Thyroid gland (tissue), 4 donors: Measurements from ENCODE around the gene PVR. TPM values are rescaled to one million over a fixed set of nuclear protein-coding genes. Genes with fewer than 3 reads are reported as not detected.
A peak's percentile ranks its signal among the peaks of the same experiment; 100 is the strongest.

Experiments used
- DNase-seq, 2 donors: peaks; one replicate each; pipeline ENCODE4 v3.0.0-alpha.2; 2019
- H3K27ac ChIP-seq, 3 donors: fragments of 200-600 bp; sonication (generic); 1 replicate in 2 of 3; 2 replicates in 1 of 3; pipeline ENCODE4 v1.5.1; 2016 to 2019; ENCODE audit warnings: mild to moderate bottlenecking in 1 of 3, moderate library complexity in 1 of 3
- H3K27me3 ChIP-seq: fragments of 200-600 bp; sonication (generic); one replicate; pipeline ENCODE4 v1.5.1; 2019
- H3K36me3 ChIP-seq, 2 donors: fragments of 200-600 bp; sonication (generic); one replicate each; pipeline ENCODE4 v1.5.1; 2016 to 2019
- H3K4me1 ChIP-seq, 2 donors: fragments of 200-600 bp; sonication (generic); one replicate each; pipeline ENCODE4 v1.5.1; 2017 to 2019
- H3K4me3 ChIP-seq, 3 donors: fragments of 200-600 bp; sonication (generic); replicated peaks in 1 of 3; 1 replicate in 2 of 3; 2 replicates in 1 of 3; pipeline ENCODE4 v1.5.1; 2016; ENCODE audit warnings: mild to moderate bottlenecking in 1 of 3
- H3K9me3 ChIP-seq: fragments of 200-600 bp; sonication (generic); one replicate; pipeline ENCODE4 v1.5.1; 2017
- POLR2A ChIP-seq, 2 donors: fragments of 450-650 bp; IDR thresholded peaks; one replicate each; pipeline ENCODE4 v1.6.1; 2017; ENCODE audit warnings: antibody characterized with exemption in 2 of 2, mild to moderate bottlenecking in 2 of 2, moderate library complexity in 1 of 2
- WGBS, 2 donors: methylation state at CpG; one replicate each; pipeline ENCODE4 v1.1.5; 2017; 5-methylcytosine and 5-hydroxymethylcytosine counted together
- intact Hi-C: fragments of 100-400 bp; cut with DNase I; formaldehyde crosslinking; loops from one replicate; pipeline ENCODE4 v1.15.1; 2023
- total RNA-seq, 4 donors: library from RNA; depleted of rRNA; stranded (reverse); fragments of >200 nt; gene quantifications; one replicate each; pipeline ENCODE4 v1.2.3, GENCODE V29; 2016
- TF ChIP-seq, protein P1 (sequence below), 6 experiments: fragments of 200-600 bp in 3 of 6; fragments of 450-650 bp in 3 of 6; sonication (generic) in 3 of 6; IDR thresholded peaks; one replicate each; pipeline ENCODE4 v1.5.1; 2016 to 2019; ENCODE audit warnings: antibody characterized with exemption in 6 of 6, mild to moderate bottlenecking in 2 of 6, inconsistent platforms in 1 of 6, moderate library complexity in 1 of 6

The PVR gene
- 10 to 100 TPM; 25.4 to 36.5 (median 30.2) TPM for total RNA-seq

DNA sequence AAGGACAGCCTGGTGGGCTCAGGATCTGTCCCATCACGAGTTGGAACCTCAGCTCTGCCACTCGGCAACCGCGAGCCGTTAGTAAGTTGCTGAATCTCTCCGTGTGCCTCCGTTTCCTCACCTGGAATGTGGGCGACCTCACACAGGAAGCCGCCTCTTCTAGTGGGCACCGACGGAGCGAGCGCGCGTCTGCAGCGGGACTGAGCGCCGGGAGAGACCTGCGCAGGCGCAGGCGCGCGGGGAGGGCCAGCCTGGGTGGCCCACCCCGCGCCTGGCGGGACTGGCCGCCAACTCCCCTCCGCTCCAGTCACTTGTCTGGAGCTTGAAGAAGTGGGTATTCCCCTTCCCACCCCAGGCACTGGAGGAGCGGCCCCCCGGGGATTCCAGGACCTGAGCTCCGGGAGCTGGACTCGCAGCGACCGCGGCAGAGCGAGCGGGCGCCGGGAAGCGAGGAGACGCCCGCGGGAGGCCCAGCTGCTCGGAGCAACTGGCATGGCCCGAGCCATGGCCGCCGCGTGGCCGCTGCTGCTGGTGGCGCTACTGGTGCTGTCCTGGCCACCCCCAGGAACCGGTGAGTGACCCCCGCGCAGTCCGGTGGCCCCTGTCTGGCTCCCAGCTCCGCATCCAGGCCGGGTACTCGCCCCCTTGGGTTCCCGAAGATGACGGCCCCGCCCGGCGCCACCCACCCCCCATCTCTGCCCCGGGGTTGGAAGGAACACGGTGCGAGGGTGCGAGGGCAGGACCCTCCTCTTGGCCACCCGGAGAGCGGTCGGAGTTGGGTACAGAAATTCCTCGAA, at the start of gene PVR:
TSS of gene PVR (plus strand) at position 306 of the 797 bp plus-strand sequence. CDS start at position 493, 187 bp downstream.
- Histone ChIP-seq H3K27me3 (no peaks in the 10 kb centered on the region), H3K9me3 (no peaks in the 10 kb centered on the region), H3K27ac (peak within 1 kb of the TSS; percentile 44 to 85 (median 82)), H3K4me3 (peak within 1 kb of the TSS; percentile 55 to 74 (median 63)), H3K4me1 (peaks cover 10 to 29% of the 10 kb centered on the region in 2 donors), H3K36me3 (no peaks in the 10 kb centered on the region)
- peak; percentile 82 to 83 for DNase-seq
- TF ChIP-seq POLR2A (IDR thresholded peaks at IDR 0.05): peak; percentile 61 to 81
- TF ChIP-seq, protein P1, sequence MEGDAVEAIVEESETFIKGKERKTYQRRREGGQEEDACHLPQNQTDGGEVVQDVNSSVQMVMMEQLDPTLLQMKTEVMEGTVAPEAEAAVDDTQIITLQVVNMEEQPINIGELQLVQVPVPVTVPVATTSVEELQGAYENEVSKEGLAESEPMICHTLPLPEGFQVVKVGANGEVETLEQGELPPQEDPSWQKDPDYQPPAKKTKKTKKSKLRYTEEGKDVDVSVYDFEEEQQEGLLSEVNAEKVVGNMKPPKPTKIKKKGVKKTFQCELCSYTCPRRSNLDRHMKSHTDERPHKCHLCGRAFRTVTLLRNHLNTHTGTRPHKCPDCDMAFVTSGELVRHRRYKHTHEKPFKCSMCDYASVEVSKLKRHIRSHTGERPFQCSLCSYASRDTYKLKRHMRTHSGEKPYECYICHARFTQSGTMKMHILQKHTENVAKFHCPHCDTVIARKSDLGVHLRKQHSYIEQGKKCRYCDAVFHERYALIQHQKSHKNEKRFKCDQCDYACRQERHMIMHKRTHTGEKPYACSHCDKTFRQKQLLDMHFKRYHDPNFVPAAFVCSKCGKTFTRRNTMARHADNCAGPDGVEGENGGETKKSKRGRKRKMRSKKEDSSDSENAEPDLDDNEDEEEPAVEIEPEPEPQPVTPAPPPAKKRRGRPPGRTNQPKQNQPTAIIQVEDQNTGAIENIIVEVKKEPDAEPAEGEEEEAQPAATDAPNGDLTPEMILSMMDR (IDR thresholded peaks at IDR 0.05): peak in 1 of 6 experiments; percentile 3
- intact Hi-C loops: no loop called here
- 0% methylated on average over 21 of the region's 70 CpGs; no CpG with 5 or more reads in 1 of the 2 donors for WGBS, 2 donors

- Histone ChIP-seq H3K4me1 (no peaks in the 10 kb centered on the region), H3K36me3 (no peaks in the 10 kb centered on the region), H3K27me3 (no peaks in the 10 kb centered on the region), H3K27ac (no peak overlapping the region), H3K9me3 (no peaks in the 10 kb centered on the region), H3K4me3 (no peak overlapping the region)
- 68 to 73% methylated on average over 10 of the region's 10 CpGs for WGBS, 2 donors
- no peak for TF ChIP-seq POLR2A (IDR thresholded peaks at IDR 0.05)
- TF ChIP-seq, protein P1 (IDR thresholded peaks at IDR 0.05): no peak
- no peak for DNase-seq
- intact Hi-C loops: no loop called here
Measured at GRCh38 chr19:44596428-44597130, 47.1 kb upstream of the PVR start.

- intact Hi-C loops: no loop called here
- H3K27me3 ChIP-seq: no peaks in the 10 kb centered on the region
- no peaks in the 10 kb centered on the region for H3K9me3 ChIP-seq
- no peaks in the 10 kb centered on the region for H3K36me3 ChIP-seq
- H3K4me1 ChIP-seq: no peaks in the 10 kb centered on the region
- no peak overlapping the region for H3K4me3 ChIP-seq
- 65 to 77% methylated on average over 3 of the region's 3 CpGs for WGBS, 2 donors
- TF ChIP-seq, protein P1 (IDR thresholded peaks at IDR 0.05): no peak
- TF ChIP-seq POLR2A (IDR thresholded peaks at IDR 0.05): no peak
- no peak for DNase-seq
- H3K27ac ChIP-seq: no peak overlapping the region
Measured at GRCh38 chr19:44597131-44597491, 46.6 kb upstream of the PVR start.

- TF ChIP-seq, protein P1 (IDR thresholded peaks at IDR 0.05): no peak
- no peak for TF ChIP-seq POLR2A (IDR thresholded peaks at IDR 0.05)
- intact Hi-C loops: no loop called here
- Histone ChIP-seq H3K4me1 (no peaks in the 10 kb centered on the region), H3K27me3 (no peaks in the 10 kb centered on the region), H3K9me3 (no peaks in the 10 kb centered on the region), H3K36me3 (no peaks in the 10 kb centered on the region), H3K4me3 (no peak overlapping the region), H3K27ac (no peak overlapping the region)
- no peak for DNase-seq
Measured at GRCh38 chr19:44598355-44598754, 45.4 kb upstream of the PVR start.

GRCh38 chr19:44598880-44599279, 44.8 kb upstream of the PVR start:
- Histone ChIP-seq H3K4me1 (no peaks in the 10 kb centered on the region), H3K36me3 (no peaks in the 10 kb centered on the region), H3K27me3 (no peaks in the 10 kb centered on the region), H3K27ac (no peak overlapping the region), H3K4me3 (no peak overlapping the region), H3K9me3 (no peaks in the 10 kb centered on the region)
- intact Hi-C loops: no loop called here
- WGBS, 2 donors: 81 to 82% methylated on average over 3 of the region's 3 CpGs
- TF ChIP-seq POLR2A (IDR thresholded peaks at IDR 0.05): no peak
- TF ChIP-seq, protein P1 (IDR thresholded peaks at IDR 0.05): no peak
- DNase-seq: no peak
